ENCODE data around the gene MARCHF7. TPM values are rescaled to one million over a fixed set of nuclear protein-coding genes. Genes with fewer than 3 reads are reported as not detected.
A peak's percentile ranks its signal among the peaks of the same experiment; 100 is the strongest.

The MARCHF7 gene
- total RNA-seq, 1 donor from 2014 or later: 116 TPM

DNA sequence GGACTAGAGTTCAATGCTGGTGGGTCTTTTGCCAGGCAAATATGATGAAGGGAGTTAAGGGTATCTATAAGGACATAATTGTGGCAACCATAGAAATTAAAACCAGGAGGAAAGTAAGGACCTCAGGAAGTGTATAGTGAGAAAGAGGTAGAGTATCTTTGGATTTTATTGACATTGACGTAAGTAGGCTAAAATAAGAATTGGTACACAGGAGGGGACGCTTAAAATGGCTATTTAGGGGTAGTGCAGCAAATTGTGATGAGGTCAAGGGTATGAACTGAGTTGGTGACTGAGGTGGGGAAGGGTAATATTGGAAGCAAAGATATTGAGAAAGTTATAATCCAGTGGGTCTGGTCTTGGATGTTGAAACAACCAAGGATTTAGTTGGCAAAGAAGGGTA lies 42.7 kb downstream of the MARCHF7 start:
- DNase-seq (ENCODE audit: extremely low spot score in 2 of 2): no peak
- Histone ChIP-seq H3K4me1 (peaks cover 37% of the 10 kb centered on the region), H3K27me3 (no peaks in the 10 kb centered on the region), H3K27ac (no peak overlapping the region), H3K4me3 (no peak overlapping the region), H3K36me3 (peaks cover 0 to 44% of the 10 kb centered on the region in 2 donors), H3K9me3 (no peaks in the 10 kb centered on the region)
- TF ChIP-seq, protein P1, sequence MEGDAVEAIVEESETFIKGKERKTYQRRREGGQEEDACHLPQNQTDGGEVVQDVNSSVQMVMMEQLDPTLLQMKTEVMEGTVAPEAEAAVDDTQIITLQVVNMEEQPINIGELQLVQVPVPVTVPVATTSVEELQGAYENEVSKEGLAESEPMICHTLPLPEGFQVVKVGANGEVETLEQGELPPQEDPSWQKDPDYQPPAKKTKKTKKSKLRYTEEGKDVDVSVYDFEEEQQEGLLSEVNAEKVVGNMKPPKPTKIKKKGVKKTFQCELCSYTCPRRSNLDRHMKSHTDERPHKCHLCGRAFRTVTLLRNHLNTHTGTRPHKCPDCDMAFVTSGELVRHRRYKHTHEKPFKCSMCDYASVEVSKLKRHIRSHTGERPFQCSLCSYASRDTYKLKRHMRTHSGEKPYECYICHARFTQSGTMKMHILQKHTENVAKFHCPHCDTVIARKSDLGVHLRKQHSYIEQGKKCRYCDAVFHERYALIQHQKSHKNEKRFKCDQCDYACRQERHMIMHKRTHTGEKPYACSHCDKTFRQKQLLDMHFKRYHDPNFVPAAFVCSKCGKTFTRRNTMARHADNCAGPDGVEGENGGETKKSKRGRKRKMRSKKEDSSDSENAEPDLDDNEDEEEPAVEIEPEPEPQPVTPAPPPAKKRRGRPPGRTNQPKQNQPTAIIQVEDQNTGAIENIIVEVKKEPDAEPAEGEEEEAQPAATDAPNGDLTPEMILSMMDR (IDR thresholded peaks at IDR 0.05): no peak
- TF ChIP-seq POLR2AphosphoS5 (IDR thresholded peaks at IDR 0.05; ENCODE audit: insufficient read depth in 1 of 2, low read depth in 1 of 2) (no peak), POLR2A (IDR thresholded peaks at IDR 0.05) (no peak)
- intact Hi-C loops (cut with DNase I): no loop called here

DNA sequence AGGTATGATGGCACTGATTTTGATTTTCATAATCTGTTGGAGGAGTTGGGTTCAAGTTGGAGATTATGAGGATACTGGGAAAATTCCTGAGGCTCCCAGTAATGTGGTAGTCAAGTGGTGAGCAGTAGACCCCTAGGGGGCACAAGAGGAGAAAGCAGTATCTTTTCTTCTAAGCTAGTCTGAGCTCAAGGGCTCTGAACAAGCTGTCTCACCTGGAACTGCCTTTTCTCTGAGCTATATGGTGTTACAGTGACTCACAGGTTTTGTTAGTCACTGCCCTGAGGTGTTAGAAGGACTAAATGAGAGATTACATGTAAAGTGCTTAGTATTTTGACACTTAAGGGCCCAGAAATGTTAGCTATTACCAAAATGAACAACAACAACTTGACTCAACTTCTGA lies 43.5 kb downstream of the MARCHF7 start:
- H3K36me3 ChIP-seq: peaks cover 0 to 42% of the 10 kb centered on the region in 2 donors
- H3K27me3 ChIP-seq: no peaks in the 10 kb centered on the region

DNA sequence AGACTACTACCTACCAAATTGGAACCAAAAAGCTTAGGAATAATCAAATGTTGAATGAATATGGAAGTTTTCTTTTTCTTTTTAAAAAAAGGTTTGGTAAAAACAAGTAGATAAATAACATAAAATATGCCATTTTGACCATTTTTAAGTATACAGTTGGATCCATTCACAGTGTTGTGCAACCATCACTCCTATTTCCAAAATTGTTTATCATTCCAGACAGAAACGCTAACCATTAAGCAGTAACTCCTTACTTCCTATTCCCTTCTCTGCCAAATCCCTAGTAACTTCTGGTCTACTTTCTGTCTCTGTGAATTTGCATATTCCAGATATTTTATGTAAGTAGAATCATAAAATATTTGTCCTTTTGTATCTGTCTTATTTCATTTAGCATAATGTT lies 45.9 kb downstream of the MARCHF7 start:
- H3K36me3 ChIP-seq: peaks cover 0 to 47% of the 10 kb centered on the region in 2 donors

More for the DNA sequence above, 43.5 kb downstream of the MARCHF7 start:
- DNase-seq (ENCODE audit: extremely low spot score in 2 of 2): no peak
- intact Hi-C loops (cut with DNase I): no loop called here
- no peak overlapping the region for H3K27ac ChIP-seq
- peaks cover 34% of the 10 kb centered on the region for H3K4me1 ChIP-seq
- TF ChIP-seq POLR2A (IDR thresholded peaks at IDR 0.05): no peak
- TF ChIP-seq POLR2AphosphoS5 (IDR thresholded peaks at IDR 0.05; ENCODE audit: insufficient read depth in 1 of 2, low read depth in 1 of 2): peak in 1 of 2 donors; percentile 35
- TF ChIP-seq, protein P1 (IDR thresholded peaks at IDR 0.05): no peak
- no peak overlapping the region for H3K4me3 ChIP-seq
- no peaks in the 10 kb centered on the region for H3K9me3 ChIP-seq

DNA sequence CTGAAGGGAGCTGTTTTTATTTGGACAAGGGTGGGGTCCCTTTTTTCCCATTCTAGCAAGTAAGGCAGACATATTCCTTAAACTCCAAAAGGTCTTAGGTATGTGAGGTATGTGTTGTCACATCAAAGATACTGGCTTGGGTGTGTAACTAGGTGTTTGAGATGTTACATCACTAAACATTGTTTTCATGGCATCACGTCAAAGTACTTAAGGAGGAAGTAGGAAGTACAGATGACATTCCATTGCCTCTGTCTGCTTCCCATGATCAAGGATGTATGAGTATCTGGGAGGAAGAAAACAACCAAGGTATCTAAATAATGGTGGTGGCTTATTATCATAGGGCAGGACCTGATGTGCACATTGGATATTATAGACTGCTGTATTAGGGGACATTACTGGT lies 46.4 kb downstream of the MARCHF7 start:
- peaks cover 0 to 48% of the 10 kb centered on the region in 2 donors for H3K36me3 ChIP-seq
- H3K27me3 ChIP-seq: no peaks in the 10 kb centered on the region
- no peak overlapping the region for H3K27ac ChIP-seq
- TF ChIP-seq POLR2AphosphoS5 (IDR thresholded peaks at IDR 0.05; ENCODE audit: insufficient read depth in 1 of 2, low read depth in 1 of 2) (no peak), POLR2A (IDR thresholded peaks at IDR 0.05) (no peak)
- TF ChIP-seq, protein P1 (IDR thresholded peaks at IDR 0.05): no peak
- no peaks in the 10 kb centered on the region for H3K9me3 ChIP-seq
- H3K4me1 ChIP-seq: peaks cover 35% of the 10 kb centered on the region
- DNase-seq (ENCODE audit: extremely low spot score in 2 of 2): no peak
- no peak overlapping the region for H3K4me3 ChIP-seq
- intact Hi-C loops (cut with DNase I): no loop called here

More for the DNA sequence above, 45.9 kb downstream of the MARCHF7 start:
- no peak overlapping the region for H3K4me3 ChIP-seq
- H3K27me3 ChIP-seq: no peaks in the 10 kb centered on the region
- no peak for TF ChIP-seq POLR2A (IDR thresholded peaks at IDR 0.05)
- no peak for TF ChIP-seq POLR2AphosphoS5 (IDR thresholded peaks at IDR 0.05; ENCODE audit: insufficient read depth in 1 of 2, low read depth in 1 of 2)
- TF ChIP-seq, protein P1 (IDR thresholded peaks at IDR 0.05): no peak
- H3K27ac ChIP-seq: no peak overlapping the region
- DNase-seq (ENCODE audit: extremely low spot score in 2 of 2): no peak
- intact Hi-C loops (cut with DNase I): no loop called here
- H3K4me1 ChIP-seq: peaks cover 35% of the 10 kb centered on the region
- H3K9me3 ChIP-seq: no peaks in the 10 kb centered on the region

DNA sequence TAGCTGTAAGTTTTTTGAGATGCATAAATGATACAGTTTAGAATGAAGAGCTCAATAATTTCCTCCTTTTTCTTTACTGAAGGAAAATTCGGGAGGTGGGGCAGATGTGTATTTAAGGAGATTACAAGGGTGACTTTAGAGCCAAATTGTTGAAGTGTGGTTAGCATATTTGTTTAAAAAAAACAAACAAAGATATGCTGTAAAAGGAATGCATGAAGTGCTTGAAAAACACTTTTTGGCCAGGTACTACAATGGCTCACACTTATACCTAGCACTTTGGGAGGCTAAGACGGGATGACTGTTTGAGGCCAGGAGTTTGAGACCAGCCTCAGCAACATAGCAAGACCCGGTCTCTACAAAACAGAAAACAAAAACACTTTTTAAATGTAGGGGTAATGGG lies 47.3 kb downstream of the MARCHF7 start:
- H3K27ac ChIP-seq: no peak overlapping the region
- no peaks in the 10 kb centered on the region for H3K27me3 ChIP-seq
- H3K4me3 ChIP-seq: no peak overlapping the region
- intact Hi-C loops (cut with DNase I): no loop called here
- no peak for TF ChIP-seq POLR2AphosphoS5 (IDR thresholded peaks at IDR 0.05; ENCODE audit: insufficient read depth in 1 of 2, low read depth in 1 of 2)
- no peak for TF ChIP-seq POLR2A (IDR thresholded peaks at IDR 0.05)
- TF ChIP-seq, protein P1 (IDR thresholded peaks at IDR 0.05): no peak
- H3K9me3 ChIP-seq: no peaks in the 10 kb centered on the region
- no peak for DNase-seq (ENCODE audit: extremely low spot score in 2 of 2)
- H3K36me3 ChIP-seq: peaks cover 0 to 40% of the 10 kb centered on the region in 2 donors
- peaks cover 28% of the 10 kb centered on the region for H3K4me1 ChIP-seq
